ENCODE data around the gene MAP3K10. TPM values are rescaled to one million over a fixed set of nuclear protein-coding genes. Genes with fewer than 3 reads are reported as not detected.

The MAP3K10 gene
- total and polyA plus RNA-seq, 2 of the 13 experiments (the other 11 are each of a cell fraction or from before 2014, with no cell fraction given): 3.4 to 5.0 TPM

GRCh38 chr19:40235238-40236025 lies 44.2 kb downstream of the MAP3K10 start:
- no peaks in the 10 kb centered on the region for H3K27me3 ChIP-seq (ENCODE audit: control insufficient read depth in 1 of 2, insufficient read depth in 2 of 2, low read length in 2 of 2)
- no peaks in the 10 kb centered on the region for H4K20me1 ChIP-seq (ENCODE audit: insufficient read depth, low read length)
- H3K4me3 ChIP-seq (replicated peaks in 1 of 3; ENCODE audit: insufficient read depth in 1 of 3, low read depth in 2 of 3, low read length in 3 of 3): no peak overlapping the region
- no peak overlapping the region for H2AFZ ChIP-seq (ENCODE audit: low read length)
- ATAC-seq: no peak
- in situ Hi-C loops (cut with HindIII; ENCODE audit: extremely low pct_ligation_motif_present, low pct_unique_long_range_greater_than_20kb) (no loop called here), intact Hi-C loops (cut with micrococcal nuclease; ENCODE audit: unreplicated experiment) (no loop called here)
- no peaks in the 10 kb centered on the region for H3K79me2 ChIP-seq (ENCODE audit: insufficient read depth, low read length)
- no TSS peak for BruUV-seq (replicated peaks)
- no peak for DNase-seq (ENCODE audit: low spot score)
- FAIRE-seq: no peak
- no peak overlapping the region for H3K27ac ChIP-seq (ENCODE audit: extremely low read length, insufficient read depth, low read length)
- H3K9me3 ChIP-seq (ENCODE audit: low read length): no peaks in the 10 kb centered on the region
- 100% methylated on average over 4 of the region's 30 CpGs for WGBS (ENCODE audit: low lambda C conversion rate)
- H3K4me2 ChIP-seq (ENCODE audit: low read depth, low read length): no peak overlapping the region
- peaks cover 31 to 50% of the 10 kb centered on the region in 2 experiments for H3K36me3 ChIP-seq (replicated peaks in 1 of 2; ENCODE audit: control insufficient read depth in 1 of 2, insufficient read depth in 2 of 2, low read length in 2 of 2)
- H3K9ac ChIP-seq (ENCODE audit: insufficient read depth, low read depth, low read length): no peak overlapping the region
- ChIA-PET CTCF (ENCODE audit: low intra/inter-chr PET ratio, low total read pairs) (no interaction called here), POLR2A (no interaction called here)
- H3K4me1 ChIP-seq (ENCODE audit: insufficient read depth, low read length): peaks cover 29% of the 10 kb centered on the region
- TF ChIP-seq ZBTB33 (CRISPR knock-in tag; IDR thresholded peaks at IDR 0.05) (peak; percentile 98), GLI4 (CRISPR knock-in tag; IDR thresholded peaks at IDR 0.05; ENCODE audit: borderline replicate concordance) (no peak), ZNF335 (CRISPR knock-in tag; IDR thresholded peaks at IDR 0.05) (no peak), HNRNPL (IDR thresholded peaks at IDR 0.05; ENCODE audit: low read depth, low read length) (0 out of 2 replicates have a peak, but pooled peaks have one; percentile 43), AGO2 (optimal IDR thresholded peaks at IDR 0.05; ENCODE audit: low read depth, low read length) (peak; percentile 61), MYC (CRISPR knock-in tag; IDR thresholded peaks at IDR 0.05; ENCODE audit: borderline replicate concordance) (no peak), ZNF660 (CRISPR knock-in tag; IDR thresholded peaks at IDR 0.05; ENCODE audit: borderline replicate concordance, low read depth) (no peak), RAD21 (CRISPR knock-in tag; IDR thresholded peaks at IDR 0.05) (peak; percentile 40; the same call in 1 of the 2 replicates), MXD4 (CRISPR knock-in tag; IDR thresholded peaks at IDR 0.05) (no peak), MED8 (CRISPR knock-in tag; IDR thresholded peaks at IDR 0.05; ENCODE audit: insufficient replicate concordance) (no peak), ZHX2 (IDR thresholded peaks at IDR 0.05; ENCODE audit: low read depth) (no peak), ZHX2 (CRISPR knock-in tag; IDR thresholded peaks at IDR 0.05; ENCODE audit: borderline replicate concordance) (no peak), STAG1 (CRISPR knock-in tag; IDR thresholded peaks at IDR 0.05) (peak; percentile 24), TGIF2 (CRISPR knock-in tag; IDR thresholded peaks at IDR 0.05) (no peak), ERF (CRISPR knock-in tag; IDR thresholded peaks at IDR 0.05) (no peak), GATAD2A (CRISPR knock-in tag; IDR thresholded peaks at IDR 0.05) (no peak), BATF2 (CRISPR knock-in tag; IDR thresholded peaks at IDR 0.05) (no peak)

Measured in HepG2 (cell line).